Ovary (tissue), 3 donors: ENCODE results near the gene ABHD17C.

Experiments used
- POLR2A ChIP-seq: fragments of 450-650 bp; IDR thresholded peaks from one replicate; pipeline ENCODE4 v1.6.1; 2017; ENCODE audit warnings: antibody characterized with exemption, mild to moderate bottlenecking, moderate library complexity
- TF ChIP-seq, protein P1 (sequence below), 3 donors: fragments of 450-650 bp in 2 of 3; fragments of 200-600 bp in 1 of 3; IDR thresholded peaks; one replicate each; pipeline versions ENCODE4 v1.5.1 to v1.8.0; 2016 to 2022; ENCODE audit warnings: antibody characterized with exemption in 3 of 3, mild to moderate bottlenecking in 1 of 3
- donor health status: DM: no; HTN: no; CAD: no.

DNA sequence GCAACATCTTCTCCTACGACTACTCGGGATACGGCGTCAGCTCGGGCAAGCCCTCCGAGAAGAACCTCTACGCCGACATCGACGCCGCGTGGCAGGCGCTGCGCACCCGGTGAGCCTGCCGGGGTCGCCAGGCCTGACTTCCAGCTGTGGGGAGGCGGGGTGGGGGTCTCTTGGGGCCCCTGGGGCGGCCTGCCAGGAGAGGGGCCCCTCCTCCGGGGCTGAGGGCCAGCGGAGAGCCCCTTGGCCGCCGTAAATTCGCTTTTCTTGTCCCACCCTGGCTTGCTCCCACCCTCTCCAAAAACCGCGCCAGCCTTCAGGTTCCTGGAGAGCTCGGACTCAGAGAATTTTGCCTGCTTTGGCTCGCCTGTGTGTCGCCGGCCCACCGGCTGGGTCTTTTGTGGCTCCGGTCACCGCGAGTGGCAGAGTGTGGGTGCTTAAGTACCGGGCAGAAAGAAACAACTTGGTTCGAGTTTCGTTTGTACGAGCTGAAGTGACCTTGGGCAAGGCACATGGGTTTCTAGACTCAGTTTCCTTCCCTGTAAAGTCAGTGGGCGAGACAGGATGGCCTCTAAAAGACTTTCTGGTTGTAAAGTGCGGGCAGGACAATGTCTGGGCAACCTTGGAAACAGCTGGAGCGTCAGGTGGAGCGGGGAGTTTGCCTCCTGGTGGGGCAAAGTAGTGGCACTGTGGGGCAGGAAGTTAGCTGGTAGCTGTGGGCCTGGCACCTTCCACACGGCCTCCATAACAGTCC lies 976 bp downstream of the ABHD17C start:
- TF ChIP-seq, protein P1, sequence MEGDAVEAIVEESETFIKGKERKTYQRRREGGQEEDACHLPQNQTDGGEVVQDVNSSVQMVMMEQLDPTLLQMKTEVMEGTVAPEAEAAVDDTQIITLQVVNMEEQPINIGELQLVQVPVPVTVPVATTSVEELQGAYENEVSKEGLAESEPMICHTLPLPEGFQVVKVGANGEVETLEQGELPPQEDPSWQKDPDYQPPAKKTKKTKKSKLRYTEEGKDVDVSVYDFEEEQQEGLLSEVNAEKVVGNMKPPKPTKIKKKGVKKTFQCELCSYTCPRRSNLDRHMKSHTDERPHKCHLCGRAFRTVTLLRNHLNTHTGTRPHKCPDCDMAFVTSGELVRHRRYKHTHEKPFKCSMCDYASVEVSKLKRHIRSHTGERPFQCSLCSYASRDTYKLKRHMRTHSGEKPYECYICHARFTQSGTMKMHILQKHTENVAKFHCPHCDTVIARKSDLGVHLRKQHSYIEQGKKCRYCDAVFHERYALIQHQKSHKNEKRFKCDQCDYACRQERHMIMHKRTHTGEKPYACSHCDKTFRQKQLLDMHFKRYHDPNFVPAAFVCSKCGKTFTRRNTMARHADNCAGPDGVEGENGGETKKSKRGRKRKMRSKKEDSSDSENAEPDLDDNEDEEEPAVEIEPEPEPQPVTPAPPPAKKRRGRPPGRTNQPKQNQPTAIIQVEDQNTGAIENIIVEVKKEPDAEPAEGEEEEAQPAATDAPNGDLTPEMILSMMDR (IDR thresholded peaks at IDR 0.05): no peak
- no peak for TF ChIP-seq POLR2A
